GM15510 (cell line): ENCODE results near the gene NAA38.

Source experiments
- POLR2A ChIP-seq: IDR thresholded peaks from 3 replicates; pipeline ENCODE4 v1.6.1; 2011; ENCODE audit warnings: borderline replicate concordance; ENCODE audit not compliant: insufficient read length; ENCODE audit errors: extremely low read depth

NAA38 gene

GRCh38 chr17:7862692-7863437 is 5.5 kb upstream of the NAA38 start:
- TF ChIP-seq POLR2A, result no peak

DNA sequence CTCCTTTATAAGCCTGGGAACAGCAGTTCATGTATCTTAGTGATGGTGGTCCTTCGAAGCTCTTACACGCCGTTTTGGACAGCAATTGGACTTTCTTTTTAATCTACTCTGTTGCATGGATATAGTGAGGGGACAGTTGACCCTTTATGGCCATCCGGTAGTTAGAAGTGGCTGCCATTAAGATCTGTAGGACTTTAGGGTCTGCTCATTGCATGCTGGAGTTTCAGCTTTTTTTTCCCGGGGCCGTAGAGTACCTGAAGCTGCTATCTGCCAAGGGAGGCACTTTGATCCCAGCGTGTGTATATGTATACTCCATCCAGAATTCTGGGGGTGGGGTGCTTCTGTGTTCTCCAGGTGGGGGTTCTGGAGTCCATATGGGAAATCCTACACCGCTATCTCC is 1.7 kb upstream of the NAA38 start:
- no peak for TF ChIP-seq POLR2A

- TF ChIP-seq POLR2A, result no peak
These were observed 1.1 kb upstream of the NAA38 start for GRCh38 chr17:7858522-7858810.

GRCh38 chr17:7857713-7858521 is 558 bp upstream of the NAA38 start, which contains the start of gene CYB5D1:
CYB5D1 (plus strand) TSS chr17:7858003; CDS start chr17:7858135, 132 bp downstream.
- peak; percentile 4 for TF ChIP-seq POLR2A

- TF ChIP-seq POLR2A, result no peak
These were observed 1.1 kb downstream of the NAA38 start for GRCh38 chr17:7856011-7856810.

GRCh38 chr17:7855660-7856010 is 1.7 kb downstream of the NAA38 start:
- TF ChIP-seq POLR2A, result no peak

DNA sequence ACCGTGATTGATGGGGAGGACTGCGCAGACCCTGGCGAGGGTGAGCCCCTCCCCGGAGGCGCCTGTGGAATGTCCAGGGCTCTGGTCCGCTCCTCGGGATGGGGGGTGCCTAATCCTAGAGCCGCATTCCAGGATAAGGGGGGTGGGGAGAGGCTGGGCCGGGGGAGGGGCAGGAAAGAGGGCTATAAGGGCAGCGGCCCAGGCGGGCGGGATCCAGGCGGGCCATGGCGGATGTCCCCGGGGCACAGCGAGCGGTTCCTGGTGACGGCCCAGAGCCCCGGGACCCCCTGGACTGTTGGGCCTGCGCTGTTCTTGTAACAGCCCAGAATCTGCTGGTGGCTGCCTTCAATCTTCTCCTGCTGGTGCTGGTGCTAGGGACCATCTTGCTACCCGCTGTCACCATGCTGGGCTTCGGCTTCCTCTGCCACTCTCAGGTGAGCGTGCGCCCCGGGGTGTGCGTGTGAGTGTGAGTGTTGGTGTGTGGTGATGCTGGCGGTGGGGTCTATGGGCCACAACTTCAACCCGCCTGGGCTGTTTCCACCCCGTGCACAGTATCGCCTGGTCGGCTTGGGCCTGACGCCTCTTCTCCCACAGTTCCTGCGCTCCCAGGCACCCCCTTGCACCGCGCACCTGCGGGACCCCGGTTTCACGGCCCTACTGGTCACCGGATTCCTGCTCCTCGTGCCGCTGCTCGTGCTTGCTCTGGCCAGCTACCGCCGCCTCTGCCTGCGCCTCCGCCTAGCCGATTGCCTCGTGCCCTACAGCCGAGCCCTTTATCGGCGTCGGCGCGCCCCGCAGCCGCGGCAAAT is 2.3 kb downstream of the NAA38 start, which contains the start of gene TMEM88:
TMEM88 (plus strand) TSS at position 216 of the 809 bp plus-strand sequence; CDS start at position 225, 9 bp downstream.
- TF ChIP-seq POLR2A, result peak; percentile 17

DNA sequence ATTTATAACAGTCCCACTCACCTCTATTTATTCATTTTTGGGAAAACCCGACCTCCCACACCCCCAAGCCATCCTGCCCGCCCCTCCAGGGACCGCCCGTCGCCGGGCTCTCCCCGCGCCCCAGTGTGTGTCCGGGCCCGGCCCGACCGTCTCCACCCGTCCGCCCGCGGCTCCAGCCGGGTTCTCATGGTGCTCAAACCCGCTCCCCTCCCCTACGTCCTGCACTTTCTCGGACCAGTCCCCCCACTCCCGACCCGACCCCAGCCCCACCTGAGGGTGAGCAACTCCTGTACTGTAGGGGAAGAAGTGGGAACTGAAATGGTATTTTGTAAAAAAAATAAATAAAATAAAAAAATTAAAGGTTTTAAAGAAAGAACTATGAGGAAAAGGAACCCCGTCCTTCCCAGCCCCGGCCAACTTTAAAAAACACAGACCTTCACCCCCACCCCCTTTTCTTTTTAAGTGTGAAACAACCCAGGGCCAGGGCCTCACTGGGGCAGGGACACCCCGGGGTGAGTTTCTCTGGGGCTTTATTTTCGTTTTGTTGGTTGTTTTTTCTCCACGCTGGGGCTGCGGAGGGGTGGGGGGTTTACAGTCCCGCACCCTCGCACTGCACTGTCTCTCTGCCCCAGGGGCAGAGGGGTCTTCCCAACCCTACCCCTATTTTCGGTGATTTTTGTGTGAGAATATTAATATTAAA is 3.1 kb downstream of the NAA38 start:
- no peak for TF ChIP-seq POLR2A

DNA sequence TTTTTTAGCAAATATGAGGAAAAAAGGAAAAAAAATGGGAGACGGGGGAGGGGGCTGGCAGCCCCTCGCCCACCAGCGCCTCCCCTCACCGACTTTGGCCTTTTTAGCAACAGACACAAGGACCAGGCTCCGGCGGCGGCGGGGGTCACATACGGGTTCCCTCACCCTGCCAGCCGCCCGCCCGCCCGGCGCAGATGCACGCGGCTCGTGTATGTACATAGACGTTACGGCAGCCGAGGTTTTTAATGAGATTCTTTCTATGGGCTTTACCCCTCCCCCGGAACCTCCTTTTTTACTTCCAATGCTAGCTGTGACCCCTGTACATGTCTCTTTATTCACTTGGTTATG is 3.7 kb downstream of the NAA38 start:
- no peak for TF ChIP-seq POLR2A

DNA sequence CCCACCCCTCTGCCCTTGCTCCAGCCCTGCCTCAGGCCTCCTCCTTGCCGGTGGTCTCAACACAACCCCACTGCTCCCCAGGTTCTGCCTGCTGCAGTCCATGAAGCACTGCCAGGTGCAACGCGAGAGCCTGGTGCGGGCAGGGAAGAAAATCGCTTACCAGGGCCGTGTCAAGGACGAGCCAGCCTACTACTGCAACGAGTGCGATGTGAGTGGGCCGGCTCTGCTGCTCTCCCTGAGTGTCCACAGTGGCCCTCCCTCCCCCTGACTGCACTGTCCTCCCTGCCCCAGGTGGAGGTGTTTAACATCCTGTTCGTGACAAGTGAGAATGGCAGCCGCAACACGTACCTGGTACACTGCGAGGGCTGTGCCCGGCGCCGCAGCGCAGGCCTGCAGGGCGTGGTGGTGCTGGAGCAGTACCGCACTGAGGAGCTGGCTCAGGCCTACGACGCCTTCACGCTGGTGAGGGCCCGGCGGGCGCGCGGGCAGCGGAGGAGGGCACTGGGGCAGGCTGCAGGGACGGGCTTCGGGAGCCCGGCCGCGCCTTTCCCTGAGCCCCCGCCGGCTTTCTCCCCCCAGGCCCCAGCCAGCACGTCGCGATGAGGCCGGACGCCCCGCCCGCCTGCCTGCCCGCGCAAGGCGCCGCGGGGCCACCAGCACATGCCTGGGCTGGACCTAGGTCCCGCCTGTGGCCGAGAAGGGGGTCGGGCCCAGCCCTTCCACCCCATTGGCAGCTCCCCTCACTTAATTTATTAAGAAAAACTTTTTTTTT is 4.3 kb downstream of the NAA38 start:
- no peak for TF ChIP-seq POLR2A

GRCh38 chr17:7852262-7852670 is 5.1 kb downstream of the NAA38 start:
- TF ChIP-seq POLR2A, result no peak

- TF ChIP-seq POLR2A, result peak; percentile 54
These were observed 5.7 kb downstream of the NAA38 start for GRCh38 chr17:7851438-7852261.

DNA sequence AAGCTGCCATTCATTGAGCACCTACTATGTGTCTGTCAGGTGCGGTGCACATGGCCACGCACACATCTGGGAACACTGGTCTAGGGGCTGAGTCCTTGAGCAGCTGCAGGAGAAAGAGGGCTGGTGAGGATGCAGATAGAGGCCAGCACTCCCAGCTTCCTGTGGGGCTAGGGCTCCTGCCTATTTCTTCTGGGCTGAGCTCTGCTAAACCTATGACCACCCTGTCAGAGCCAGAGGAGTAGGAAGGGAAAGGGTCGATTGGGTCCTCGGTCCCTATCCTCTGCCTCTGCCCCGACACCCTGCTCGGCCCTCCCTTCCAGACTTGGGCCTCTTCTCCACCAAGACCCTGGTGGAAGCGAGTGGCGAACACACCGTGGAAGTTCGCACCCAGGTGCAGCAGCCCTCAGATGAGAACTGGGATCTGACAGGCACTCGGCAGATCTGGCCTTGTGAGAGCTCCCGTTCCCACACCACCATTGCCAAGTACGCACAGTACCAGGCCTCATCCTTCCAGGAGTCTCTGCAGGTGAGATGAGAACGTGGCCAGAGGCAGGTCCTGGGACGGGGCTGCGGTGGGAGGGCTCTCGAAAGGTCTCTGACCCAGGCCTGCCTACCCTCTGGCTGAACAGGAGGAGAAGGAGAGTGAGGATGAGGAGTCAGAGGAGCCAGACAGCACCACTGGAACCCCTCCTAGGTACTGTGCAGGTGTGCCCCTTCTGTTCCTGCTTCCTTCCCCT is 6.5 kb downstream of the NAA38 start:
- TF ChIP-seq POLR2A, result no peak
